ENCODE results near the gene UBE2L5.

Gene UBE2L5

GRCh38 chr13:30477346-30478195, 55.3 kb downstream of the UBE2L5 start:
- no peak for DNase-seq (ENCODE audit: low read depth in 2 of 2)

Measured in stimulated activated CD8-positive, alpha-beta memory T cell treated with anti-CD3 and anti-CD28 coated beads, Interleukin-2, amount 100 ng/mL, for 1 hour (primary cell).